ENCODE data around the gene CCDC30.
"Not testable (repeated sequence)": the region's sequence is repeated elsewhere in the genome, so short reads cannot be mapped to it uniquely, and the experiment has no call there.

GRCh38 chr1:42502031-42502430 is 38.9 kb downstream of the CCDC30 start:
- not testable (repeated sequence) for TF ChIP-seq CTCF (IDR thresholded peaks at IDR 0.05); POLR2AphosphoS5 (IDR thresholded peaks at IDR 0.05); POLR2A (IDR thresholded peaks at IDR 0.05; ENCODE audit: low read depth)

All from esophagus muscularis mucosa (tissue), 3 donors.